GM19468 (cell line): ENCODE results near the gene PPP3CA.

Experiments used
- ATAC-seq: cut with Tn5 transposase; IDR thresholded peaks from one replicate; pipeline ENCODE4 v1.9.1; 2021; ENCODE audit warnings: mild to moderate bottlenecking, moderate library complexity, moderate number of reproducible peaks; ENCODE audit not compliant: unreplicated experiment; ENCODE audit errors: extremely low read depth

The PPP3CA gene

DNA sequence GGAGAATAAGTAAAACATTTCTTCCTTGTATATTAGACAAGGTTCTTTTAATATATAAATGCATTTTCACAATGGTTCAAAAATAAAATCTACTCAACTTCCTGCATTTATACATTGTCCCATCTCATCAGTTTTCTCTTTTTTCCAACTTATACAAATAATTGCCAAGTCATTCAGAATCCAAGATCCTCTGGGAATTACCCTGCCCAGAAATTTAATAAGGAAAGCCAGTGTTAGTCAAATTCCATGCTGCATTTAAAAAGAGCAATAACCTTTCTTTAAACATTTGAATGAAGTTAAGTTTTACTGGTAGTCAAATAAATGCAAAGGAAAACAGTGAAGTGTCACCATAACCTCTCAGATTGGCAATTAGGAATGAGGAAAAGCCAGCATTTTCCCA, 357.9 kb downstream of the PPP3CA start:
- ATAC-seq = no peak

DNA sequence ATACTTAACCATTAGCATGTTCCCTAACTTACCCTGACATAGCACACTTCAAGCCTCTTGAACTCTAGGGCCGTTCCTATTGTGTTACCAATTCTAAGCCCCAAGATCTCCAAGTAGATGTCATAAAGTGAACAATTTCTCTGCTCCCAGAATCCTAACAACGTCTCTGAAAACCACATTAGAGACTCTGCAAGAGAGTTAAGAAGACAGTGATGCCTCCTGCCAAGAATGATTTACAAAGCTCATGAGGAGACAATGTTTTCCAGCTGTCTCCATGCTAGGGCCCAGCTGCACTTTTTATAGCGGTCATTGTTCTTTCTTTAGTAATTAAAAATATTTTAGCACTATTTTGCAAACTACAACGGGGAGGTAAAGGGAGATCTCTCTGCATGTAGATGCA, 358.4 kb downstream of the PPP3CA start:
- no peak for ATAC-seq

DNA sequence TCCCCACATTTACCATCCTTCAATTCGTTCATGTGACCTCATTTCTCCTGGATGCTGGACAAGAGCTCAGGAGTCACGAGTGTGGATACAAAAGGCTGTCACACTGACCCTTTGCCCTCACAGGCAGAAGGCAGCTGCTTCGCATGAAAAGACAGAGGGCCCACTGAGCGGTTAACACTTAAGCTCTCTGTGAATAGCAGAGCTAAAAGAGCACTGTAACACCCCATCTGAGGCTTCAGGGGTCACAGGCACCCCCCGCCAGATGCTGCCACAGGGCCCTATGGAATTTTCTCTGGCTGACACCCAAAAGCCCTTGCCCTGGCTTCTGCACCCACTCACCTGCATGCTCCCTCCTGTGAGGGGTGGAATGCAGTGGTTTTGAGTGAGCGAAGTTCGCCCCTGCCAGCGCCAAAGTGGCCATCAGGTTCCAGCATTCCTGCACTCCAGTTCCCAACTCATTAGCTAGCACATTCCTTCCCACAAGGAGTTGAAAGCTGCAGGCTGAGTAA, 360.9 kb downstream of the PPP3CA start:
- no peak for ATAC-seq

DNA sequence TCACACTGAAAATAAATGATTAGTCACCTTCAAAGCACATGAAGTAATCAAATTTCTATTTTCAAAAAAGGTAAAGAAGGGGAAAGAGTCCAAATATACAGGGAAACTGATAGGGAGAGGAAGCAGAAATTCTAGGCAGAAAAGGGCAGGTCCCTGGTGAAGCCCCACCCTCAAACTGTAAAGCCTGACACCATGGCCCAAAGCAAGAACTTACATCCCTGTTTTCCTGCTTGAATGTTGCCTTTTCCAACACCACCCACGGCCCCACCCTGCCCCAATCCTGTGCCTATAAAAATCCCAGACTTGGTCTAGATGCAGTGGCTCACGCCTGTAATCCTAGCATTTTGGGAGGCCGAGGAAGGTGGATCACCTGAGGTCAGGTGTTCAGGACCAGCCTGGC, 361.8 kb downstream of the PPP3CA start:
- ATAC-seq = no peak

DNA sequence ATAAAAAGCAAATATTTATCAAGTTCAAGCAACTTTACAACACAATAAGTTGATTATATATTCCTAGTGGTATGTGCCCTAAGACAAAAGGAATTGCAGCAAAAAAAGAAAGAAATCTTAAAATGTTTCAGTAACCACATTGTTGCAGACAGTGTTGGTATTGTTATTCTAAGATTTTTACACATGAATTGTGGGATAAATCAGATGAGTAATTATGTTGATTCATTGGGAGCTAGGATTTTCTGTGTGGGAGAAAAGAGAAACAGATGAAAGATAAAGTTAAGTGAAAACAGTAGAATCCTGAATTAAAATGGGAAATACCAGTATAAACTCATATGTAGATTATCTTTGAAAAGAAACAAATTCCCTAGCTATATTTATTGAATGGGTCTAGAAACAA, 362.4 kb downstream of the PPP3CA start:
- no peak for ATAC-seq

DNA sequence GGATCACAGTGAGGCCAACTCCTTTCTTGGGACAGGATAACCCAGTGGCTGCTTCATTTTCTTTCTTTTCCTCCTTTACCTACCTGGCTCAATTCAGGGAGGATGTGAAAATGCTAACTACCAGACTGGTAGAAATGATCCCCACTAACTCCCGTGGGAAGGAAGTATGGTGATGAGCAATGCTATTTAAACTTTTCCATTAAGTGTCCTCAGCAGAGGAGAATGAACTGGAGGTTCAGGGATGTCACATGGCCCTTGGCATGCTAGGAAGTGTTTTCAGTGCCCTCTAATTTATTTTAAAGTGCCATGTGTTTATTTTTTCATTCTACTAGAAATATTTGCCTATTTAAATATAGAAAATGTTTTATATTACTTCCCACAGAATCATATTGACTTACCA, 363.9 kb downstream of the PPP3CA start:
- no peak for ATAC-seq

DNA sequence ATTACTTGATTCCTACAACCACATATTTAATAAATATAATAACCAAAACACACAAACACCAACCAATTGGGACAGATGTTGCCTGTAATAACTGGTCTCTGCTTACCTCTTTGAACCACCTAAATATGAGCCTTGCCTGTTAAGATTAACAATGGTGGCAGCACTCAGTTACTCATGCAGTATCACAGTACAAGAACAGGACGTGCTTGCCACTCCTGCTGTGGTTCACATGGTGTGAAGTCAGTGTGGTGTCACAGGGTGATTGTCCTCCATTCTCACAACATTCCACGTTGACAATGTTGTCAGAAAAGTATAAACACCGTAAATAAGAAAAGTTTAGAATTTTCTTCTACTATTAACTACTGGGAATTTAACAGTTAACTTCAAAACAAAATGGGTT, 365.0 kb downstream of the PPP3CA start:
- no peak for ATAC-seq

DNA sequence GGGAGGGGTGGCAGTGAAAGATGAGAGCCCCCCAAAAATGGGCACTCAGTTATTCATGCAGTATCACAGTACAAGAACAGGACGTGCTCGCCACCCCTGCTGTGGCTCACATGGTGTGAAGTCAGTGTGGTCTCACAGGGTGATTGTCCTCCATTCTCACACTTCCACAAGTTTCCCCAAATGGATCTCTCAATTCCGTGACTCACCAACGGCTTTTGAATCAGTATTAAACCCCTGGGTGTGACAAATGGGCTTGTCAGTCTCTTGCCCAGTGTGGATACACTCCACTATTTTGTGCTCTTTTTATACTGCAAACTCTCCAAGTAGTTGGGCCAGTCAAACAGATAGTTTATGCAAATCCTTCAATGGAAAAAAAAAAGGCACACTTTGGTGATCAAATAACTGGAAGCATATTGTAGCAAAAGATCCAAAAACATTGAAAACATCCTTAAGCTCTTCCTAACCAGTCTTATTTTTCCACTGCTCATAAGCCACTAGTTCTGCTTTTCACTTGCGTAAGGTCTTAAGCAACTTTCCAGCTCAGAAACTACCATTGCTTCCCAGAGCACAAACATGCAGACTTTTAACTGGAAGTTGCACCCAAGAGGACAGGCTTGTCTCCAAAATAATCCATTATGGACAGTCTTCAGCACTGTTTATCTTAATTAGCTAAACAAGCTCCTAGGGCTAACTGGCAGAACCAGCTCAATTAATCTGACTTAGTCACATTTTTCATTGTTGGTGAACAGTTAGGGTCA, 365.7 kb downstream of the PPP3CA start:
- no peak for ATAC-seq

DNA sequence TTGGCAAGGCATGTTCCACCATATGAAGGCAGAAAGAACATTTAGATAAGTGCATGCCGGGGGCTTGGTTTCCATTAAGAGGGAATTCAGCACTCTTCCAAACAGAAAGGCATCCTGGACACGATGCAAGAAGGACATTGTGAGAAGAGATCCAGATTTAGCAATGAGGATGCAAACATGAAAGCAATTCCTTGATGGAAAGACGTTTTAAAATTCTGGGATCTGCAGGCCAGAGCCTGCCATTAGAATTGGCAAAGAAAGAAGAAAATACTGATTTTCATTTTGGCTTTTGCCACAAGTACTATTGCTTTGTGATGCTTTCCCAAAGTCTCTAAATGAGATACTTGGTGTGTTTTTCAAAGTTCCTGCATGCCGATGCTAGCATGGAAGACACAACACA, 367.6 kb downstream of the PPP3CA start:
- no peak for ATAC-seq

DNA sequence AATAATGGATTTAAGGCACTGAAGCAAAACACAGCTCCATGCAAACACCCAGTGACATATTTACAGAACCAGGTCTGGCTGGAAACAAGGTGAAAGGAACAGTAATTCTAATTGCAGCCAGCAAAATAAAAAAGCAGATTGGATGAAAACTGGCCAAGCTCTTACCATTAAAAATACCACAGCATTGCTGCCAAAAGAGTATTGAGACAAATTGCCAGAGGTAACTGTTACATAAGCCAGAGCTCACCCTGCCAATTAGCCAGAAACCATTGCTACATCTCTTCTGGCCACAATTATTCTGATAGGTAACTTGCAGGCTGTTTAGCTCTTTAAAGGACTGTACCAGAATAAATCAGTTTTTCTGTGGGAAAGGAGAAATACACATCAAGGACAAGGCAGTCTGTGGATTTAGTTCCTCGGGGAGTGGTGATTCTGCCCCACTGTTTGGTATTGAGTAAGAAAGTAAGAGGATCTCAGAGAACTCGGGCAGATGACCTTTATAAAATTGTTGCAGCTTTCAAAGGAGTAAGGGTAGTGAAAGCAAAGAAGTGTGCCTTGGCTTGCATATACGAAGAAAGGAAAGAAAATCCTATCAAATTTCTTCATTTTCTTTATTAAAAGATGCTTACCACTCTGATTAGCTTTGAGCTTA, 369.5 kb downstream of the PPP3CA start:
- ATAC-seq = no peak

DNA sequence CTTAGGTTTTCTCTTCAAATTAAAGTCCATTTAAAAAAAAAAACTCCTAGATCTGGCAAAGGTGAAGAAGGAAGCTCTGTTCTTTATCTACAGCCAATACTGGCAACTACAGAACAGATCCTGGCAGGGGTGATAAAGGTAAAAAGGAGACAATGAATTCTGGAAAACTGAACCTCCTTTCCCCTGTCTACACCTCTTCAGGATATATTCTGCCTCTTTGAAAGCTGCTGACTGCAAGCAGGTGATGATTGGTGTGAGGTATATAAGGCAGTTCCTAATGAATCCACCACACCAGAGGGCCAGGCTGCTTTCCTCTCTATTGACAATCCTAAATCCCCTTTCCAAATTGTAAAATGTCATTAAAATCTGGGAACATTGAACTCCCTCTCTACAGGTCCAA, 370.1 kb downstream of the PPP3CA start:
- ATAC-seq = no peak
